DND-41 (cell line): Measurements from ENCODE around the gene DNM3.

Experiments used
- EZH2 ChIP-seq: IDR thresholded peaks from 3 replicates; pipeline ENCODE4 v1.6.1; 2012; ENCODE audit warnings: borderline replicate concordance, low read depth, mild to moderate bottlenecking, moderate library complexity, low read length, inconsistent platforms; ENCODE audit not compliant: severe bottlenecking
- TF ChIP-seq, protein P1 (sequence below): IDR thresholded peaks from 2 replicates; pipeline ENCODE4 v1.5.1; 2012; ENCODE audit warnings: borderline replicate concordance, low read length, moderate library complexity, mild to moderate bottlenecking; ENCODE audit not compliant: poor library complexity, severe bottlenecking; ENCODE audit errors: extremely low read depth

DNA sequence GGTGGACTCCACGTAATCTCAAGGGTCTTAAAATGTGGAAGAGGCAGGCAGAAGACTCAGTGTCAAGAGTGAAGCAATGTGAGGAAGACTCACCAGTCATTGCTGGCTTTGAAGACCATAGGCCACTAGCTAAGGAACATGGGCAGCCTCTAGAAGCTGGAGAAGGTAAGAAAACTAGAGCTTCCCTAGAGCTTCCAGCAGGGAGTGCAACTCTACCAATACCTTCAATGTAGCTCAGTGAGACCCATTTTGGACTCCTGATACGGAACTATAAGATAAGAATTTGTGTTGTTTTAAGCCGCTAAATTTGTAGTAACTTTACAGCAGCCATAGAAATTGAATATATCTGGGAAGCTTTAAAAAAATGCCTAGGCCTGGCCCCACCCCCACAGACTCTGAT is 41.0 kb upstream of the DNM3 start:
- TF ChIP-seq EZH2: no peak
- TF ChIP-seq, protein P1, sequence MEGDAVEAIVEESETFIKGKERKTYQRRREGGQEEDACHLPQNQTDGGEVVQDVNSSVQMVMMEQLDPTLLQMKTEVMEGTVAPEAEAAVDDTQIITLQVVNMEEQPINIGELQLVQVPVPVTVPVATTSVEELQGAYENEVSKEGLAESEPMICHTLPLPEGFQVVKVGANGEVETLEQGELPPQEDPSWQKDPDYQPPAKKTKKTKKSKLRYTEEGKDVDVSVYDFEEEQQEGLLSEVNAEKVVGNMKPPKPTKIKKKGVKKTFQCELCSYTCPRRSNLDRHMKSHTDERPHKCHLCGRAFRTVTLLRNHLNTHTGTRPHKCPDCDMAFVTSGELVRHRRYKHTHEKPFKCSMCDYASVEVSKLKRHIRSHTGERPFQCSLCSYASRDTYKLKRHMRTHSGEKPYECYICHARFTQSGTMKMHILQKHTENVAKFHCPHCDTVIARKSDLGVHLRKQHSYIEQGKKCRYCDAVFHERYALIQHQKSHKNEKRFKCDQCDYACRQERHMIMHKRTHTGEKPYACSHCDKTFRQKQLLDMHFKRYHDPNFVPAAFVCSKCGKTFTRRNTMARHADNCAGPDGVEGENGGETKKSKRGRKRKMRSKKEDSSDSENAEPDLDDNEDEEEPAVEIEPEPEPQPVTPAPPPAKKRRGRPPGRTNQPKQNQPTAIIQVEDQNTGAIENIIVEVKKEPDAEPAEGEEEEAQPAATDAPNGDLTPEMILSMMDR: no peak
